ENCODE measurements around the gene CD164. TPM values are rescaled to one million over a fixed set of nuclear protein-coding genes. Genes with fewer than 3 reads are reported as not detected.

Gene CD164
- polyA plus RNA-seq: 100 to 1,000 TPM in 2 of 3 donors, 10 to 100 TPM in 1; 98.8 to 182 (median 110) TPM

DNA sequence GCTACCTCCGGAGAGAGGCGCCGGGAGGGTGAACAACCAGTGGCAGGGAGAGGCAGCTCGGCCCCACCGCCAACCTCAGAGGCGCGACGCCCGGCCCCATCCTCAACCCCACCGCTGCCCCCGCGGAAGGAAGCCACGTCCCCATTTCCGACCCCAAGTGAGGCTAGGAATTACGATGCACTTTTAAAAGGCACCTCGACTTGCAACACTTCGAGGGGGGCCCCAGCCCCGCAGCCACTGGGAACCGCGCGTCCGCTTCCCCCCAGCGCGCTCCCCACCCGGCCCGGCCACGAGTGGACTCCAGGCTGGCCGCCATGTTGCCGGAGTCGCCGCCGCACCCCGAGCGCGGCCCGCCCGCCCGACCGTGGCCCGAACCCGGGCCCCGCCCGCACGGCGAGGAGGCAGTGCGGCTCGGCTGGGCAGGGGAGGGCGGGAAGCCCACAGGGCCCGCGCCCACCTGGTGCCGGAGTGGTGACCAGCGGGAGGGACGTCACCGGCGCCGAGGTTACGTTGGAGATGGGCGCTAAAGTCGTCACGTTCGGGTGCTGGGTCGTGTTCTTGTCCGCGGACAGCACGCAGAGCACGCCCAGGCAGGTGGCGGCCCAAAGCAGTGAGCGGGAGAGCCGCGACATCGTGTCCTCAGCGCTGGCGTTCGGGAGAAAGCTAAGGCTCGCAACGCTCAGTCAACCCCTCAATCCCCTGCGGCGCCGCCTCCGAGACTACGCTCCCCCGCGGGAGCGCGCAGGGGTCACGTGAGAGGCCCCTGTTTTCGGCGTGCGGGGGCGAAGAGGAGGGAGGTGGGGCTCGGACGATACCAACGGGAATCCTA lies at the start of gene CD164:
CD164 (minus strand) TSS at position 721 of the 829 bp plus-strand sequence; CDS start at position 632, 89 bp downstream.
- 0 to 1% (median 0%) methylated on average over 82 to 93 of the region's 93 CpGs for WGBS, 3 donors
- H3K27ac ChIP-seq (ENCODE audit: low read depth, low read length): peak within 1 kb of the TSS; percentile 94

DNA sequence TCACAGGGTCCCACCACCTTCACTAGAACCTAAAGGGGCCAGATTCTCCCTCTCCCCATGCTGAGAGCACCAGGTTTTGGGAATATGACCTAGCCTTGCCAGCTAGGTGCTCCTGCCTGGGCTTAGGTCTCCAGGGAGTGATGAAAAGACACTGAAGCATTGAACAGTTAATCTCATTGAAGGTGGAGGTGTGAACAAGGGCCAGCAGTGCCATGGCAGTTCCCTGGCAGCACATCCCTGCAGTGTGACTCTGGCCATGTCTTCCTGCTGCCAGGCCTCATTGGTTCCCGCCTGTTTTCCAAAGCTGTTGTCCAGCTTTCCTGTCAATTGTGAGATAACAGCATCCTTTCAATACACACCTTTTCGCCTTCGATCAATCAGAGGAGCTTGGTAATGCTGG lies 47.2 kb upstream of the CD164 start:
- 90 to 93% (median 92%) methylated on average over 3 of the region's 3 CpGs for WGBS, 3 donors
- H3K27ac ChIP-seq (ENCODE audit: low read depth, low read length): no peak overlapping the region

DNA sequence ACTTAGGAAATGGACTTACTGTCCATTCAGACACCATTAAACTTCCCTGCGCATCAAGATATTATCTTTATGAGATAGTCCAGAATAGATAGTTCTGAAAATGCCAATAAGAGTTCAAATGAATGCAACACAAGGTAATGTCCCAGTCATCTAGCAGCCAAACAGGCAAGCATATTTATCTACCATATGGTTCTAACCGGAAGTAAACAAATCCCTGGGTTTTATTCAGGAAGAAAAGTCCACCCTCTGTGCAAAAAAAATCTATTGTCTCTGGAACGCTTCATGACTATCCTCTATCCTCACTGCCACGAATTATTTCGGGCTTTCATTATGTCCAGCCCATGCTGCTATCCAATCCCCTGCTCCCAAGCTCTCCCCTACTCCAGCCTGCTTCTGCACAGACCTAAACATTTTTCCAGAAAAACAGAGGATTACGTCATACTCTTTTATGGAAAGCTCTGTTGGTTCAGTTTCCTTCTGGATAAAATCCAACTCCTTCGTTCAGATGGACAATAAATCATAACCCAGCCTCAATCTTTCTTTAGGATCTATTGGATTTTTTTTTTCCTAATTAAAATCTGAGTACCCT lies 46.7 kb upstream of the CD164 start:
- 32 to 54% (median 47%) methylated on average over 7 of the region's 7 CpGs for WGBS, 3 donors
- no peak overlapping the region for H3K27ac ChIP-seq (ENCODE audit: low read depth, low read length)

DNA sequence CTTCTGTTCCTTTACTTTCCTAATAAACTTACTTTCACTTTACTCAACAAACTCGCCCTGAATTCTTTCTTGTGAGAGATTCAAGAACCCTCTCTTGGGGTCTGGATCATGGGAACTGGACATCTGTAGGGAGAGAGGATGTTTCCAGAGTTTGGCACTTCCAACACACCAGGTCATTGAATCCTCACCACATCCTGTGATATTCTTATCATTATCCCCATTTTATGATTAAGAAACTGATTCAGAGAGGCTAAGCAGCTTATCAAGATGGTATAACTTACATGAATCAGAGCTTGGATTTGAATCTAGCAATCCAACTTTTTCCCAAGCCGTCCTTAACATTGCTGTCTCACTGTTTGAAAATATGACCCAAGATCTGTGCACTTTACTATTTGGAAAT lies 42.7 kb upstream of the CD164 start:
- no peak overlapping the region for H3K27ac ChIP-seq (ENCODE audit: low read depth, low read length)
- 85 to 88% (median 87%) methylated on average over 2 of the region's 2 CpGs for WGBS, 3 donors

DNA sequence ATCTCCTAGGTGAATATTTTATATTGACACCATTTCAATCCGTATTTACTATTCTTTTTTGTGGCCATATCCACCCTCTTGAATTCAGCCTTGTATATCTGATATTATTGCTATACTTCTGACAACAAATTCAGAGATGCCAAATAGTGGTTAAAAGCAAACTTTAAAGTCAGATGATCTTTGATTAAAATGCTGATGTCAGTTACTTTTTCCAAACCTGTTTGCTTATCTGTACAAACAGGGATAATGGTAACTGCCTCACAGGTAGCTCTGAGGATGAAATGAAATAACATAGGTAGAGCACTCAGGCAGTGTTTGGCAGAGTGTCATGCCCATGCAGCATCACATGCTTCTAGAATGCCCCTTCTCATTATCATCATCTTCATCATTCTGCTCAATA lies 38.9 kb upstream of the CD164 start:
- 83 to 93% (median 86%) methylated on average over 1 of the region's 1 CpG for WGBS, 3 donors
- H3K27ac ChIP-seq (ENCODE audit: low read depth, low read length): no peak overlapping the region

DNA sequence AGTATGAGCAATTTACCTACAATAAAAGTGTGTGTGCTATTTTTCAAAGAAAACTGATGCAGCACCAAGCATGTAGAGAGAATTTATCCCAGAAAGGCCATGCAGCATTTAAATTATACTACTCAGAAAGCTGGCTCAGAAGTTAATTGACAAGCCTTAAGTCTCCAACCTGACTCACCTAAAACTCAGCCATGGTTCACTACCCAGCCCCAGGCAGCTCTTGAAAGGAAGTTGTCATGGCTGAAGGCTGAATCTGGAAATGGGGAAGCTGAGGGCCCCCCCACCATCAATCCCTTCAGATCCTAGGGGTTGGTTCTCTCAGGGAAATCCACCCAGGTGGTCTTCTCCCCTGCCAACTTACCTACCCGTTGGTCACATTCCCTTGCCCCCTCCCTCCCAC lies 38.5 kb upstream of the CD164 start:
- no peak overlapping the region for H3K27ac ChIP-seq (ENCODE audit: low read depth, low read length)
- WGBS, 3 donors: 31 to 38% (median 36%) methylated on average over 1 of the region's 1 CpG

DNA sequence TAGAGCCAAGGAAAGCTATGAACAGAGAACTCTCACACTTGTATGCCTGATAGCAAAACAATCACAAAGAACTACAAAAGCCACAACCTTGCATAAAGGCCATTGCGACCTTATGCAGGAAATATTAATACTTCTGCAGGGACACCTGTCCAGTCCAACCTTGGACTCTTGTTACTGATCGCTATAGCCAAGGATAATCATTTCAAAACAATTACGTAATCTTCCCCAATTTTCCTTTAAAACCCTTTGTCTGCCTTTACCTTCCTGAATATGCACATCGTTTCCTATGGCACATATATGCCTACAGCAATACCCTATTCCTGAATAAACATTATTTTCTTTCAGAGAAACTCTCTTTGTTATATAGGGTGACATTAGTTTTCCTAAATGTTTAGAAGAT lies 35.4 kb upstream of the CD164 start:
- 86 to 91% (median 87%) methylated on average over 4 of the region's 4 CpGs for WGBS, 3 donors
- H3K27ac ChIP-seq (ENCODE audit: low read depth, low read length): no peak overlapping the region

DNA sequence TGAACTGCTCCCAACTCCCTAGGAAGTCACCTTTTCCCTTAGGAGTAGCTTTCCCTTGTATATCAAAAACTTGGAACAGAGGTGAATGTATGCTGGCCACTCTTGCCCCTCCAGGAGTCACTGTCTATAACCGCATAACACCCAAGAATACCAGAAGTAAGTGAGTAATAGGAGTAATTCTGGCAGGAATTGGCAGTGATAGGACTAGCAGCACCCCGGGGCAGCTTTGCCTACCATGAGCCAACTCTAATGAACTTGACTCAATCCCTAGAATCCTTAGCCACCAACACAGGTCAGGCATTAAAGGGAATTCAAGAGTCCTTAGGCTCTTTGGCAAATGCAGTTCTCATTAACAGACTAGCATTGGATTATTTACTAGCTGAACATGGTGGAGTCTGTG lies 28.8 kb upstream of the CD164 start:
- WGBS, 3 donors: 95 to 98% (median 96%) methylated on average over 2 of the region's 2 CpGs
- H3K27ac ChIP-seq (ENCODE audit: low read depth, low read length): no peak overlapping the region

DNA sequence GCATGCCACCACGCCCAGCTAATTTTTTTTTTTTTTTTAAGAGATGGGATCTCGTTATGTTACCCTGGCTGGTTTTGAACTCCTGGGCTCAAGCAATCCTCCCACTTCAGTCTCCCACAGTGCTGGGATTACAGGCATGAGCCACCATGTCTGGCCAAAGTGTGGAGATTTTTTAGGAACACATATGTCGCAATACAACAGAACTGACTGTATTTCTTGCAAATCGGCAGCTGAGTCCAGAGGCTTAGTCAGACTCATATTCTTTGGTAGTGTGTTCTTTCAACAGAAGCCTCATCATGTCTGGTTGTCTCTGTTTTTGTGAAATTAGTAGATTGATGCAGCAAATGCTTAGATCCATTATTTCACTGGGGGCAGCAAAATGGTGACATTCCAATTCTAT lies 23.9 kb upstream of the CD164 start:
- H3K27ac ChIP-seq (ENCODE audit: low read depth, low read length): no peak overlapping the region
- 74 to 88% (median 80%) methylated on average over 4 of the region's 4 CpGs for WGBS, 3 donors

DNA sequence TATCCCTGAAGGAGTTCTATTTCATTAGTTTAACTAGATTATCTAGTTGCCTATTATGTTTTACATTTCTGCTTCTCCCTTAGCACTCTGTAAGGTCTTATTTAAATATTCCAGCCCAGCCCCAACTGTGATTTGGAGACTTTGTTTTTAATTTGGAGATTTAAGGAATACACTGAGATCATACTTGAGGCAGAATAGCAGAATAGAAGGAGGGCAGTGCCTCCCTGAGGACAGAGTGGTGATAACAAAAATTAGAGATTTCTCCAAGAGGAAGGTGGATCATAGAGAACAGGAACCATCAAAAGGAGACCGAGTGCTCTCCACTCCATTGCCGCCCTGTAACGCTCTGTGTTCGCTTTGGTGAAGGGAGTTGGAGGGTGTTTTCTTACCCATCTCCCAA lies 14.8 kb upstream of the CD164 start:
- 56 to 79% (median 56%) methylated on average over 4 of the region's 4 CpGs for WGBS, 3 donors
- H3K27ac ChIP-seq (ENCODE audit: low read depth, low read length): no peak overlapping the region

DNA sequence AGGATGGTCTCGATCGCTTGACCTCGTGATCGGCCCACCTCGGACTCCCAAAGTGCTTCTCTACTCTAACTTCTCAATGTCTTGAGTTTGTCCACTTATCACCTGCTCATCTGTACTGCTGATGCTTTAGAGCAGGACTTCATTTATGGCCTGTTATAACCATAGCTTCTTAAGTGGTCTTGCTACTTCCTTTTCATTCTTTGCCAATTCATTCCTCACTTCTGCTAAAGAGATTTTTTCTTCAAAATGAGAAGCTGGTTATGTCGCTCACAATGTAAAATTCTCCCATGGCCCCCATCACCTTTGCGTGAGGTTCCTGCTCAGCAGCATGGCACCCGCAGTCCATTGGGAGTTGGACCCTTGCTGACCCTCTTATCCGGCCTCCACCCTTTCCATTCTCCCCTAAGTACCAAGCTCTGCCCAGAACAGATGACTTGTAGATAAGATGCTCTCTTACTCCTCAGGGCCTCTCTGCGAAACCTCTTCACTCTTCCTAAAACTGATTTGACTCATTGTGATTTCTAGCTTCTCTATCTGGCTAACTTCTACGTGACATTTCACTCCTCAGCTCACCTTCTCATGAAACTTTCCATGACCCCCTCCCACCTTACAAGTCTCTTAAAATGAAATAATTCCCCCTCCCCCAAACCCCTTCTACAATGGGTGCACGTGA lies 13.9 kb upstream of the CD164 start:
- 85 to 93% (median 90%) methylated on average over 12 of the region's 12 CpGs for WGBS, 3 donors
- no peak overlapping the region for H3K27ac ChIP-seq (ENCODE audit: low read depth, low read length)

DNA sequence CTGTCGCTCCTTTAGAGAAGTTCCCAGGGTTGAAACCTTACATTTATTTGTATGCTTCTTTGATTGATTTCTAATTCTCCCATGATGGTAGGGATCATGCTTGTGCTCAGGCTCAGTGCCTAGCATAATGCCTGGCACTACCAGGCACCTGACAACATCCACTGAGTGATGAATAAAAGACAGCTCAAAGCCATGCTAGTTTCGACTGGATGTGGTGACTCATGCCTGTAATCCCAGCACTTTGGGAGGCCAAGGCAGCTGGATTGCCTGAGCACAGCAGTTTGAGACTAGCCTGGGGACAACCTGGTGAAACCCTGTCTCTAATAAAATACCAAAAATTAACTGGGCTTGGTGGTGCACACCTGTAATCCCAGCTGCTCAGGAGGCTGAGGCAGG lies 11.6 kb upstream of the CD164 start:
- 79 to 83% (median 83%) methylated on average over 2 of the region's 2 CpGs for WGBS, 3 donors

DNA sequence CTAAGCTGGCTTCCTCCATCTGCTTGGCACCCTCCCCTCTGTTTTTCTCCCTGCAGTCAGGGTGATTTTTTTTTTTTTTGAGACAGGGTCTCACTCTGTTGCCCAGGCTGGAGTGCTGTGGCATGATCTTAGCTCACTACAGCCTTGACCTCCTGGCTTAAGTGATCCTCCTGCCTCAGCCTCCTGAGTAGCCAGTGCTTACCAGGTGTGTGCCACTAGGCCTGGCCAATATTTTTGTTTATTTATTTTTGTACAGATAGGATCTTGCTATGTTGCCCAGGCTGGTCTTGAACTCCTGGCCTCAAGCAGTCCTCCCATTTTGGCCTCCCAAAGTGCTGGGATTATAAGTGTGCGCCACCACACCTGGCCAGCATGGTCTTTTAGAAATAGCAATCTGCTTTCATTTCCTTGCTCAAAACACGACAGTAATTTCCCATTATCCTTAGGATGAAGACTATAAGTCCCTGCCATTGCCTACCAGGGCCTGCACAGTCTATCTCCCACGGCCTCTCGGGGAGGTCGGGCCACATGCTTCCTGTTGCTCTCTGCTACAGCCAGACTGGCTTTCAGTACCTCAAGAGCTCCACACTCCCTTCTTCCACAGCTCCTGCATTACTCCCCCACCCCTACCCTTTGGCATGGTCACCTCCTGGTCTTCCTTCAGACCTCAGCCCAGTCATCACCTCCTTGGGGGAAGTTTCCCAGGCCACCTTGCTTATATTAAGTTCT lies 11.1 kb upstream of the CD164 start:
- H3K27ac ChIP-seq (ENCODE audit: low read depth, low read length): no peak overlapping the region
- WGBS, 3 donors: 58 to 93% (median 71%) methylated on average over 5 of the region's 5 CpGs

More for the DNA sequence above, 11.6 kb upstream of the CD164 start:
- H3K27ac ChIP-seq (ENCODE audit: low read depth, low read length): no peak overlapping the region

DNA sequence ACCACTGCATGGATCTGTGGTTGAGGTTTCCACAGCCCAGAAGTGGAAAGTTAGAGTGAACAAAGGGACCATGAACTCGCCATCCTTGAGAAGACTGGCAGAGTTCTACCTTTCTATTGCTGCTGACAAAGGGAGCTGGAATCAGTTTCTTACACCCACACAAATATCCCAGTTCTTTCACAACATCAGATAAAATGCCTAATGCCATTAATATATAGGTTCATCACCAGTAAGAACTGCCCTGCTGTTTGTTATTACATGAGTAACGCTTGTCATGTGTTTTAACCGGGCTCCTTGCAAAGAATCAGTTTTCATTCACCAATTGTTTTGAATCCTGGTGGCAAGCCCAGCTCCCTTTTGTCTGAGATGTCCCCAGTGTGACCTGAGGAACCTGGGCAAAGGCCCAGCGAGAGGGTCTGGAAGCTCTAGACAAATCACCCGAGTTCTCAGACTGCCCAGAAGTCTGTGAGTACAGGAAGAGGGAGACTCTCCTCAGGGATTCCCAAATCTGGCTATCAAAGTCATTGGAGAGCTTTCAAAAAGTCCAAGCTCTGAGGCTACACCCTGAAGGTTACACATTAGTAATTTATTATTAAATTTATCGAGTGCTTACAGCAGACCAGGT lies 7.5 kb upstream of the CD164 start:
- WGBS, 3 donors: 55 to 79% (median 64%) methylated on average over 6 of the region's 6 CpGs
- H3K27ac ChIP-seq (ENCODE audit: low read depth, low read length): no peak overlapping the region

DNA sequence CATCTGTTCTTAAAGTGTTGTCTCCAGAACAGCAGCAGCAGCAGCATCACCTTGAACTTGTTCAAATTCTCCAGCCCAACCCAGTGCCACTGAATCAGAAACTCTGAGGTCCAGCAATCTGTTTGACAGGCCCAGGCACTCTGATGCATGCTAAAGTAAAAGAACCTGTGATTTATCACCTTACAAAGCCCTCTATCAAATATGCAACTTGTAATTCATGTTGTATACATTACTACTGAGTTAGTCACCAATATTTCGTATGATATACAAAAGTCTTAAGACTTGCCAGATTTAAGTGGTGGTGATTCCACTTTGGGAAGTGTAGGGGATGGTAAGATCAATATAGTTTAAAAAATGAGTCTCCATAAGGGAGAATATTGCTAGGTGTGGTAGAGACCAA lies 6.0 kb upstream of the CD164 start:
- 85 to 94% (median 92%) methylated on average over 1 of the region's 1 CpG for WGBS, 3 donors
- H3K27ac ChIP-seq (ENCODE audit: low read depth, low read length): no peak overlapping the region

DNA sequence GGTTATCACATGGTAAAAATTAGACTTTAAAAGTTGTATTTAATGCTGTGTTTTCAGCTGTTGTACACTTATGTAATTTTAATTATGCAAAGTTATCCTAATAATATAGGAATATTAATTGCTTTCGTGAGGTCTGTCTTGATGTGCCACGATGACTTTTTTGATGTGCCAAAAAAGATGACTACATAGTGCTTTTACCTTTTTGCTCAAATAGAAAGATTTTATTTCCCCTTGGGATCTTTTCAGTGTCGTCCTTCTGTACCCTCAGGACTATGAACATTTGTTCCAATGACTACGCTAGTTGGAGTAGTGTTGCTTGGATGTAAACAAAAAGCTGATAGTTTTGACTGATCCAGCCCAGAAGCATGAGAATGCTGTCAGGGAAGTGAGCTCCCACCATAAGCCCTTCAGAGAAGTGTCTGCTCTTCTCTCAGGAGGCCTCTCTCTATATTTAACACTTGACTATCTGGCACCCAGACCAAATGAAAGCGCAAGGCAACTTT lies 1.2 kb upstream of the CD164 start:
- 7 to 17% (median 14%) methylated on average over 5 of the region's 5 CpGs for WGBS, 3 donors
- no peak overlapping the region for H3K27ac ChIP-seq (ENCODE audit: low read depth, low read length)

DNA sequence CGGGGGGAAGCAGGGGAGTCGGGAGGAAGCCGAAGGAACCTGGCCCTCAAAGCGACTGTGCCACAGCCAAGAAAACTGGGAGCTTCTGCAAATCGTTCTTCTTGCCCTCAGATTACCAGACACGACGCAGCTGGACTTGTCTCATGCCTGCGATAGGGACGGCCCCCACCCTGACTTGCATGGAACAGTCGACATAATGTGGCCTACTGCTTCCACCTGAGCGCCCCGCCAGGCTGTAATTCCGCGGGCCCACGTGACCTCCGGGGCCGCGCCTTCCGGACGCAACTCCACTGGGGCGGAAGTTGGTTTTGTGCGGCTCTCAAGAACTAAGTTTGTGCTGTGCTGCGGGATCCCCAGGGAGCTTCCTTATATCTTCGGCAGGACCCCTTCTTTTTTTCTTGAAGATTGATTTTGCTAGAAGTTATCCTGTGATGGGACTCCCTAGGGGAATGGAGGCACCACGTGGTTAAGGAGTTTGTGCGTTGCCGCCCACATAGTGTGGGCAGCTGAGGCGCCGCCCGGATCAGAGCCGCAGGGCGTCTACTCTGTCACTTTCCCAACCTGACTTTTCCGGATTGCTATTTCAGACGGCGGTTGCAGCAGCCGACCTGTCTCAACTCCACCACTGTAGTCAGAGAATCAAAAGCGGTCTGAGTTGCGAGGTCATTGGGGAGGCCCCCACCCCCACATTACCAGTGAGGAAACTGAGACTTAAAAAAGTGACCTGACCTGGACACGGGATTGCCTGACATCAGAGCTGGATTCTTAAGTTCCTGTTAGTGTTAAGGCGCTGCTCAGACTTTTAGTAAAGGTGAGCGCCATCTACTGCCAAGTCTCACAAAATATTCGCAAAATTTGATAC lies 540 bp upstream of the CD164 start:
- peak overlapping the region; percentile 94 for H3K27ac ChIP-seq (ENCODE audit: low read depth, low read length)
- 0% methylated on average over 42 of the region's 42 CpGs for WGBS, 3 donors

Data from adipose tissue (tissue), 3 donors.